HG02588 (cell line): Measurements from ENCODE around the gene HMCN1.

Experiments used
- ATAC-seq: cut with Tn5 transposase; IDR thresholded peaks from one replicate; pipeline ENCODE4 v1.9.1; 2021; ENCODE audit warnings: mild to moderate bottlenecking, moderate library complexity; ENCODE audit not compliant: unreplicated experiment

The HMCN1 gene

GRCh38 chr1:186063091-186063657 is 329.0 kb downstream of the HMCN1 start:
- no peak for ATAC-seq

- no peak for ATAC-seq
Observed at GRCh38 chr1:186066411-186066810, 332.2 kb downstream of the HMCN1 start.

- no peak for ATAC-seq
Observed at GRCh38 chr1:186073697-186074096, 339.5 kb downstream of the HMCN1 start.

GRCh38 chr1:186076006-186076405 is 341.8 kb downstream of the HMCN1 start:
- ATAC-seq: no peak

GRCh38 chr1:186078245-186078644 is 344.1 kb downstream of the HMCN1 start:
- ATAC-seq: peak; percentile 98

GRCh38 chr1:186079084-186079684 is 345.0 kb downstream of the HMCN1 start:
- ATAC-seq: no peak

GRCh38 chr1:186082235-186082937 is 348.2 kb downstream of the HMCN1 start:
- ATAC-seq: peak; percentile 52

- no peak for ATAC-seq
Observed at GRCh38 chr1:186086583-186086982, 352.4 kb downstream of the HMCN1 start.

GRCh38 chr1:186089940-186090339 is 355.7 kb downstream of the HMCN1 start:
- ATAC-seq: no peak

- no peak for ATAC-seq
Observed at GRCh38 chr1:186091222-186091720, 357.1 kb downstream of the HMCN1 start.

GRCh38 chr1:186093437-186093836 is 359.2 kb downstream of the HMCN1 start:
- ATAC-seq: no peak

GRCh38 chr1:186094172-186094571 is 360.0 kb downstream of the HMCN1 start:
- no peak for ATAC-seq

- ATAC-seq: no peak
Observed at GRCh38 chr1:186099336-186100104, 365.3 kb downstream of the HMCN1 start.

- no peak for ATAC-seq
Observed at GRCh38 chr1:186102107-186102506, 367.9 kb downstream of the HMCN1 start.

- no peak for ATAC-seq
Observed at GRCh38 chr1:186102547-186103148, 368.5 kb downstream of the HMCN1 start.

GRCh38 chr1:186104459-186104858 is 370.3 kb downstream of the HMCN1 start:
- ATAC-seq: no peak

- ATAC-seq: no peak
Observed at GRCh38 chr1:186112280-186112679, 378.1 kb downstream of the HMCN1 start.

- no peak for ATAC-seq
Observed at GRCh38 chr1:186113461-186113860, 379.3 kb downstream of the HMCN1 start.

- ATAC-seq: no peak
Observed at GRCh38 chr1:186118724-186119123, 384.5 kb downstream of the HMCN1 start.

- no peak for ATAC-seq
Observed at GRCh38 chr1:186122837-186123236, 388.6 kb downstream of the HMCN1 start.

GRCh38 chr1:186125035-186125434 is 390.8 kb downstream of the HMCN1 start:
- ATAC-seq: no peak
